GM18870 (cell line): ENCODE data around the gene MTFR1L.

ENCODE experiments used
- ATAC-seq: cut with Tn5 transposase; IDR thresholded peaks from one replicate; pipeline ENCODE4 v1.9.1; 2021; ENCODE audit warnings: moderate library complexity; ENCODE audit not compliant: unreplicated experiment

MTFR1L gene

GRCh38 chr1:25787760-25788166, 32.0 kb upstream of the MTFR1L start:
- no peak for ATAC-seq

DNA sequence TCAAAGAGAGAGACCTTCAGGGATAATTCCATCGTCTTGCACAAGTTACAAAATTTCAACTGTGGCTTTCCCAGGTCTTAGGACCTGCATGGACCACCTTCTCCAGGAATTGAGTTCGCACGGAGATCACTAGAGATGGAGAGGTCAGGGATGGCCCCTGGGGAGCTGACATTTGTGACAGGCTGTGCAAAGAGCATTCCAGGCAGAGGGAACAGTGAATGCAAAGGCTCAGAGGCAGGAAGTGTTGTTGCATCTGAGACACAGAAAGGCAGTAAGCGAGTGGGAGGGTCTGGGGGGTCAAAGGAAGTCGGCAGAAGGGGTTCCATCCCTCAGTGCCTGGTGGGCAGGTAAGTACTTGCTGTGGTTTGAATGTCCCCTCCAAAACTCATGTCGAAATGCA, 29.3 kb upstream of the MTFR1L start:
- no peak for ATAC-seq

- no peak for ATAC-seq
These were observed 27.6 kb upstream of the MTFR1L start for GRCh38 chr1:25792115-25792514.

- ATAC-seq: no peak
These were observed 26.1 kb upstream of the MTFR1L start for GRCh38 chr1:25793585-25794170.

DNA sequence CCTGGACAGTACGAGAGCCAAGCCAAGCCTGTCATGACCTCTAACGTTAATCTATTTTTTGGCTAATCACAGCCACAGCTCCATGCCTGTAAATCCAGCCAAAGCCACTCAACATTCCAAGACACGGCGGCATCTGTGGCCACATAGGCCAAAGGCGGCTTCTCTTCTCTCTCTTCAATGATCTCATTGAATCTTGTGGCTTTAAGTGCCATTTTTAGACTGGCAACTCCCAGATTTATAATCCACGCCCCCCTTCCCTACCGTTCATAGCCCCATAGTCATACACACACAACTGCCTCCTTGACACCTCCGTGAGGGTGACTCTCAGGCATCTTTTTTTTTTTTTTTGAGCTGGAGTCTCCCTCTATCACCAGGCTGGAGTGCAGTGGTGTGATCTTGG, 25.4 kb upstream of the MTFR1L start:
- ATAC-seq: no peak

DNA sequence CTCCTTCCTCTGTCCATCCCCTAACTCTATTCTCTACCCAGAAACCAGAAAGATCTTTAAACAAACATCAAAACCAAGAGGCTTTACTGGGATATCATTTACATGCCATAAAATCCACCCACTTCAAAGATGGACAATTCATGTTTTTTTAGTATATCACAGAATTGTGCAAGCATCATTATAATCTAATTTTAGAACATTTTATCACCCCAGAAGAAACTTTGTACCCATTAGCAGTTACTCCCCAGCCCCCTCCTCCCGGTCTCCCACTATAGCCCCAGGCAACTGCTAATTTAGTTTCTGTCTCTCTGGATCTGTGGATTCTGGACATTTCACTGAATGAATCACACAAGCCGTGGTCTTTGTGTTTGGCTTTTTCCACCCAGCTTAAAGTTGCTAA, 24.5 kb upstream of the MTFR1L start:
- ATAC-seq: no peak

DNA sequence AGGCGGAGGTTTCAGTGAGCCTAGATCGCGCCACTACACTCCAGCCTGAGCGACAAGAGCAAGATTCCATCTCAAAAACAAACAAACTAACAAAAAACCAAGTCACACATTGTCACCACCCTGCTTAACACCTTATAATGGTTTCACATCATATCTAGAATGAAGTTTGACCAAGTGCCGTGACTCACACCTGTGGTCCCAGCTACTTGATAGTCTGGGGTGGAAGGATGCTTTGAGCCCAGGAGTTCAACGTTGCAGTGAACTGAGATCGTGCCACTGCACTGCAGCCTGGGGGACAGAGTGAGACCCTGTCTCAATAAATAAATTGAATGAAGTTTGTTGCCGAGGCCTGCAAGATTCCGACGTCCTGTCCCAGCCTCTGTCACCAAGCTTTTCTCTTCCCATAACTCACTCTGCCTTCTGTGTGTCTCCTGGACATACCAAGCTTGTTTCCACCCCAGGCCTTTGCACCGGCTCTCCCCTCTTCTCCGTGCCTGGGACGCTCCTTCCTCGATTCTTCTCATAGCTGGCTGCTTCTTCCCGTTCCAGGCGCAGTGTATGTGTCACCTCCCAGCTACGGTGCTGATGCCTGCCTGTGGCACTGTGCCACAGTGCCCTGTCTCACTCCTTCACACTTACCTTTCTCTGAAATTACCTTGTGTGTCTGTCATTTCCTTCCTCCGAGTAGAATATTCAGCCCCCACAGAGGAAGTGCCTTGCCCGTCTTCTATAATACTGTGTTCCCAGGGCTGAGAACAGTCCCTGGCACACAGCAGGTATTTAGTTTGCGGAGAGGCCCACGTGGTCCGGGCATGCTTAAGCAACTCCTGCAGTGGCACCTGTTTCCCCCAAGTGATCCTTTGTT, 23.6 kb upstream of the MTFR1L start:
- ATAC-seq: no peak

- ATAC-seq: no peak
These were observed 22.8 kb upstream of the MTFR1L start for GRCh38 chr1:25796811-25797458.

GRCh38 chr1:25797939-25798338, 21.8 kb upstream of the MTFR1L start:
- no peak for ATAC-seq

DNA sequence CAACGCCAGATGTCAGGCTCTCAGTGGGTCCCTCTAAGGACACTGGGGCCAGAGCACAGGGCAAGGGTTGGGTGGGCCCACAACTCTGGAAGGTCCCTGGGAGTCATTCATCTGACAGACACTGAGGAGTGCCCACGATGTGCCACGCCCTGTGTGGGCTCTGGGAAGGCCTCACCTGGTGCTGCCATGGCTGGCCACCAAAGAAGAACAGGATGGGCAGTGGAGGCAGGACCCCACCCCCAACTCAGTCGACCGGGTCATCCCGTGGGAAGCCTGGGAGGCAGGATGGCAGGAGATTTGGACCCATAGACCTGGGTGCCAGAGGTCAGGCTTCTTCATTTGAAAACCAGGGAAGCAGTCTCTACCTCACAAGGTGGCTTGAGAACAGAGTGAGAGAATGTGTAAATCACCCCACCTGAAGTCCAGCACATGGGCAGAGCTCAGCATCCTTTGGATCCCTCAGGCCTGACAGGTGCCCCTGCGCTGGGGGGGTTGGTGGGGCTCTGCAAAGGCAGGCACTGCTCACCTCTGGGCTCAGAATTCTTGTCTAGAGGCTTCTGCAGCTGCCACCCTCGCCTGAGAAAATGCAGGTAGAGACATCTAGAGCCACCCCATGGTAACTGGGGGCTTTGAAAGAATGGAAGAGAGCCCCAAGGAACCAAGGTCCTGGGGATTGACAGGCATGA, 20.9 kb upstream of the MTFR1L start:
- ATAC-seq: no peak

GRCh38 chr1:25799352-25799934, 20.3 kb upstream of the MTFR1L start:
- no peak for ATAC-seq

GRCh38 chr1:25799935-25800702, 19.6 kb upstream of the MTFR1L start, which contains the start of gene SELENON:
TSS of gene SELENON (plus strand) at chr1:25800193. CDS start at chr1:25800231, 38 bp downstream.
- no peak for ATAC-seq

DNA sequence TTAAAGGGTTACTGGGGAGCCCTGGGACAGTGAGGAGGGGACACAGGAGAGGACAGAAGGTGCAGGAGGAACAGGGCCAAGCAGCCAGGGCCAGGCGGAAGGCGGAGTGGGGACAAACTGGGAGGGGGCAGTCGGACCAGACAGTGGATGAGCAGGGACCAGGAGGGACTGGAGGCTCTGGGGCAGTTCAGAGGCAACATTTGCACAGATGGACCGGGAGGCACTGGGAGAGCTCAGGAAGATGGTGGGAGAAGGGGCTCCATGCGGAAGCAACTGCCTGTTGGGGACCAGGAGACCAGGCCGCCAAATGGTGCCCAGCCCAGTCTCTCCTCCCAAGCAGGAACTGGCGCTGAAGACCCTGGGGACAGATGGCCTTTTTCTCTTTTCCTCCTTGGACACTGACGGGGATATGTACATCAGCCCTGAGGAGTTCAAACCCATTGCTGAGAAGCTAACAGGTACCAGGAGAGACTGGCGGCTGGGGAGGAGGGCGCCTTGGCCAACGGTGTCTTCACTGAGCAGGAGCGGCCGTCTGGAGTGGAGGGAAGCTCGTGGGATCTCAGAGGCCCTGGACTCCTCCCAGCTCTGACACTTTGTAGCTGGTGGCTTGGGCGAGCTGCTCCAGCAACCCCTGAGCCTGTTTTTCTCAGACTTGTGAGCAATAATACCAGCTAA, 18.9 kb upstream of the MTFR1L start:
- no peak for ATAC-seq

GRCh38 chr1:25802915-25803314, 16.8 kb upstream of the MTFR1L start:
- no peak for ATAC-seq

- ATAC-seq: no peak
These were observed 16.4 kb upstream of the MTFR1L start for GRCh38 chr1:25803368-25803767.

- no peak for ATAC-seq
These were observed 15.3 kb upstream of the MTFR1L start for GRCh38 chr1:25804244-25804963.

- ATAC-seq: no peak
These were observed 14.5 kb upstream of the MTFR1L start for GRCh38 chr1:25804964-25805862.

DNA sequence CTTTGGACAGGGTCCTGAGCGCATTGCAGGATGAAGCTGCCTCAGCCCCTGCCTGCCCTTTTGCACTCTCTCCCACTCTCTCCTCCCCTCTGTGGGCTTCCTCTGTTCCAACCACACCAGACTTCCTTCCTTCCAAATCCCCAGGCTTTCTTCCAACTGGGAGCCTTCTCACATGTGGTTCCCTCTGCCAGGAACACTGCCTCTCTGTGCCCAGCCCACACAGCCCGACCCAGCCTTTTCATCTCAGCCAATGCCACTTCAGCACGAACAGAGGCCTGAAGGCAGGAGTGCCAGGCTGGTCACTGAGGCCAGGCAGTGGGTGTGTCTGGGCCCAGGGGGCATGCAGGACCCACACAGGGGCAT, 13.9 kb upstream of the MTFR1L start:
- ATAC-seq: no peak
